GM18505 (cell line): ENCODE measurements around the gene LRIG2.
"Not testable (repeated sequence)": the region's sequence is repeated elsewhere in the genome, so short reads cannot be mapped to it uniquely, and the experiment has no call there.

Source experiments
- ATAC-seq: cut with Tn5 transposase; IDR thresholded peaks from one replicate; pipeline ENCODE4 v1.9.1; 2021; ENCODE audit not compliant: unreplicated experiment
- POLR2A ChIP-seq: IDR thresholded peaks from 4 replicates; pipeline ENCODE4 v1.6.1; 2011; ENCODE audit warnings: borderline replicate concordance; ENCODE audit not compliant: insufficient read depth, insufficient read length; ENCODE audit errors: extremely low read depth

The LRIG2 gene

GRCh38 chr1:113141650-113142473 lies 68.9 kb downstream of the LRIG2 start:
- no peak for TF ChIP-seq POLR2A
- no peak for ATAC-seq

- TF ChIP-seq POLR2A: no peak
- ATAC-seq: no peak
These were observed 69.8 kb downstream of the LRIG2 start for GRCh38 chr1:113142791-113143190.

- TF ChIP-seq POLR2A: no peak
- no peak for ATAC-seq
These were observed 73.5 kb downstream of the LRIG2 start for GRCh38 chr1:113146242-113147072.

- no peak for ATAC-seq
- no peak for TF ChIP-seq POLR2A
These were observed 74.2 kb downstream of the LRIG2 start for GRCh38 chr1:113147073-113147625.

GRCh38 chr1:113147826-113148225 lies 74.8 kb downstream of the LRIG2 start:
- no peak for ATAC-seq
- no peak for TF ChIP-seq POLR2A

- not testable (repeated sequence) for ATAC-seq
These were observed 77.5 kb downstream of the LRIG2 start for GRCh38 chr1:113150494-113150893.

- ATAC-seq: no peak
- TF ChIP-seq POLR2A: no peak
These were observed 80.3 kb downstream of the LRIG2 start for GRCh38 chr1:113153116-113153803.

GRCh38 chr1:113156368-113156767 lies 83.4 kb downstream of the LRIG2 start:
- ATAC-seq: no peak
- no peak for TF ChIP-seq POLR2A

- not testable (repeated sequence) for ATAC-seq
These were observed 85.7 kb downstream of the LRIG2 start for GRCh38 chr1:113158743-113159142.

- TF ChIP-seq POLR2A: no peak
- no peak for ATAC-seq
These were observed 93.5 kb downstream of the LRIG2 start for GRCh38 chr1:113166473-113166872.

- ATAC-seq: no peak
- TF ChIP-seq POLR2A: no peak
These were observed 95.9 kb downstream of the LRIG2 start for GRCh38 chr1:113168946-113169345.

GRCh38 chr1:113169591-113169990 lies 96.6 kb downstream of the LRIG2 start:
- ATAC-seq: no peak
- no peak for TF ChIP-seq POLR2A

GRCh38 chr1:113170519-113170918 lies 97.5 kb downstream of the LRIG2 start:
- TF ChIP-seq POLR2A: no peak
- no peak for ATAC-seq
